ENCODE results near the gene WAPL. TPM values are rescaled to one million over a fixed set of nuclear protein-coding genes. Genes with fewer than 3 reads are reported as not detected.

WAPL gene
- total RNA-seq, 1 donor from 2014 or later = 14.3 TPM

GRCh38 chr10:86481761-86482160, 39.8 kb downstream of the WAPL start:
- ATAC-seq = no peak
- no peak for DNase-seq (ENCODE audit: low spot score)

DNA sequence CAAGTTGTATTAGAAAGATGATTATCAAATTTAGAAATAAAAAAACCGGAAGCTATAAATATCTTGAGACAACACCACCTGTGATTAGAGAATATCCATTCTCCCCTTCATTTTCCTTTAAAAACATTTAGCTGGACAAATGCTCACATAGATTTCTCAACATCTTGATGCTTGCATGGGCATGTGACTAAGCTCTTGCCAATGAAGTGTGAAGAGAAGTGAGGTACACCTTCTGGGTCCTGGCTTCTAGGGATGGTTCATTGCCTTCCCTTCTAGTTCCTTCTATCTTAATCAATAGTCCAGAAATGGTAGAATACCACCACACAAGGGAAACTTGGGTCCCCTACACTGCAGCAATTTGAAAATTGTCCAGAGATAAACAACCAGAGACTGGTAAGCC, 41.0 kb downstream of the WAPL start:
- ATAC-seq (peak; percentile 56), DNase-seq (ENCODE audit: low spot score) (no peak)

- DNase-seq (ENCODE audit: low spot score) (no peak), ATAC-seq (no peak)
Observed at GRCh38 chr10:86472061-86472460, 49.5 kb downstream of the WAPL start.

DNA sequence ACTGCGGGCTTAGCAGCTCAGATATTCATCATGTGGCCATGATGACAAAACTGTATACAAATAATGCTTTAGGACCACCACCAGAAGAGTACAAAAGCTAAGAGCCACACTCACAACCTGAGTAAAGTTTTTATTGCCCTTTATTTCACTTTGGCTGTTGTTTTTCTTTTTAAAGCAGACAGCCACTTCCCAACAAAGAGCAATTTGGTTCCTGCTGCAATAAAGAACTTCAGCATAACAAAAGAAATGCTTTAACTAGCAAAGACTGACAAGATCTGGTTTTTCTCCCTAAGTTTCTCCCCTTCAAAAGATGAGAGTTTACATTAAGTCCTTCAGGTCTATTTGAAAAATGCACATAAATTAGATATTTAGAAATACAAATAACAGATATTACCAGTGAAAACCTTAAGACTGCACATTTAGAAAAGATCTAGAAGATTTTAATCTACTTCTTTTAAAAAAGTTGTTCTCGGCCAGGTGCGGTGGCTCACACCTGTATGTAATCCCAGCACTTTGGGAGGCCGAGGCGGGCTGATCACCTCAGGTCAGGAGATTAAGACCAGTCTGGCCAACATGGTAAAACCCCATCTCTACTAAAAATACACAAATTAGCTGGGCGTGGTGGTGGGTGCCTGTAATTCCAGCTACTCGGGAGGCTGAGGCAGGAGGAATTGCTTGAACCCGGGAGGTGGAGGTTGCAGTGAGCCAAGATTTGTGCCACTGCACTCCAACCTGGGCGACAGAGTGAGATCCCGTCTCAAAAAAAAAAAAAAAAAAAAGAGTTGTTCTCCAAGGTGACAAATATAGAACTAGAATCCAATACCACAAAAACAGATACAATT, 59.4 kb downstream of the WAPL start:
- DNase-seq (ENCODE audit: low spot score) (no peak), ATAC-seq (no peak)

DNA sequence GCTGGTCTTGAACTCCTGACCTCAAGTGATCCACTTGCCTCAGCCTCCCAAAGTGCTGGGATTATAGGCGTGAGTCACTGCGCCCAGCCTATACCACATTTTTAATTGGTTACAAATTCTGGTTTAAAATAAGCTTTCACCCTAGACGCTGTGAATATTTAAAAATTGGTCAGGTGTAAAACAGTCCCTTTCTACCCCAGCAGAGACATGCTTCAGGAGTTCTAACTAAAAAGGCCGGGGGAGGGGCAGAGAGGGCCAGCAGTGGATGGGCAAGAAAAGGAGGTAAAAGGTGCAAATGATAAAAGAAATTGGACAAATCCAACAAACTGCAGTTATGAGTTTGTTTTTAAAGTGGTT, 70.0 kb downstream of the WAPL start:
- ATAC-seq = no peak
- no peak for DNase-seq (ENCODE audit: low spot score)

- no peak for DNase-seq (ENCODE audit: low spot score)
- peak; percentile 96 for ATAC-seq
Observed at GRCh38 chr10:86450806-86451603, 70.6 kb downstream of the WAPL start.

GRCh38 chr10:86449926-86450558, 71.5 kb downstream of the WAPL start:
- no peak for DNase-seq (ENCODE audit: low spot score)
- ATAC-seq = no peak

DNA sequence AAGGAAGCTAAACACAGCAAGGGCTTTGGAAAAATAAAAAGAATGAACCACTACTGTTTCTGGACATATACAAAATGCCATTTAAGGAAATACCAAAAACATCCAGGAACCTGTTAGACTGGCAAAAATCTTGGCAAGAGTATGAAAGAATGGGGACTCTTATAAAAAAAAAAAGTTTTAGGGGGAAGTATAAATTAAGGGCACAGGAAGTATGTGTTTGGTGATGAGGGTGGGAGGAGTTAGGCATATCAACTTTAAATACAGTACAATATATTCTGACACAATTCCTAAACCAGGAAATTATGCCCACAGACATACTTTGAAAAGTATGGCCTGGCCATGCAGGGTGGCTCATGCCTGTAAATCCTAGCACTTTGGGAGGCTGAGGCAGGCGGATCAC, 74.2 kb downstream of the WAPL start:
- ATAC-seq = no peak

DNA sequence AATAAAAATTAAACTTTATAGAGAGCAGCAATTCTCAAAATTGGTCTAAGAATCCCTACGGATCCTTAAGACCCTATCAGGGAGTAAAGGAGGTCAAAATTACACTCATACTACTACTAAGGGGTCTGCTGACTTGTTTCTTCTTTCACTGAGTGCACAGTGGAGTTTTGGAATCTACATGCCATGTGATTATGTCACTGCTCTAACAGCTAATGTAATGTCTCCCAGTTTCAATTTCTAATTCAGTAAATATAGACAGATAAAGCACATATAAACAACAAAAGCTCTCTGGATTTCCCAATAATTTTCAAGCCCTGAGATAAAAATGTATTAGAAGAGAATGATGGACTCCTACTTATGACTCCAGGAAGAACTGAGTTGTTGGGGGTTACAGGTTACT, 74.6 kb downstream of the WAPL start:
- ATAC-seq = no peak
- DNase-seq (ENCODE audit: low spot score) = no peak

More for the DNA sequence above, 74.2 kb downstream of the WAPL start:
- DNase-seq (ENCODE audit: low spot score) = no peak

GRCh38 chr10:86446440-86446839, 75.2 kb downstream of the WAPL start:
- DNase-seq (ENCODE audit: low spot score) (no peak), ATAC-seq (no peak)

DNA sequence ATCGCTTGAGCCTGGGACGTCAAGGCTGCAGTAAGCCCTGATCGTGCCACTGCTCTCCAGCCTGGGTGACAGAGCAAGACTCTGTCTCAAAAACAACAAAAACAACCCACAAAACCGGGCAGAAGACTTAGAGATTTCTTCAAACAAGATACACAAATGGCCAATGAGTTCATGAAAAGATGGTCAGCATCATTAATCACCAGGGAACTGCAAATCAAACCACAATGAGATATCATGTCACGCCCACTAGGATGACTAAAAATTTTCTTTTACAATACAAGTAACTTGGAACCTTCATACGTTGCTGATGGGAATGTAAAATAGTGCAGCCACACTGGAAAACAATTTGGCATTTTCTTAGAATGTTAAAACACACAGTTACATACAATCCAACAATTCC, 77.7 kb downstream of the WAPL start:
- DNase-seq (ENCODE audit: low spot score) (no peak), ATAC-seq (no peak)

DNA sequence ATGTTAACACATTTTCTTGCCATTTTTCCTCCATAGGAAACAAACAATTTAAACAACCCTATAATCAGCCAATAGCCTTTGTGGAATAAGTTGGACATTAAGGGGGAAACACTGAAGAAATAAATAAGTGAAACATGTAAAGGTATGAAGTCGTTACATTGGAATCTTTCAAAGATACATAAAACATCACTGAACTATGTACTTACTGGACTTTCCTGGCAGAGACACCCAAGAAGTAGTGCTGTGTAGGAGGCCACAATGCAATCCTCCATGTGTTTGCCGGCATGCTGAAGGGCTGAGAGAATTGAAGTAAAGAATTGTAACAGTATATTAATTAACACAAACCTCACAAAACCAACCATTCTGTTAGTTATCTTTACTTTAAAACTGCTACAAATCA, 78.5 kb downstream of the WAPL start:
- ATAC-seq (no peak), DNase-seq (ENCODE audit: low spot score) (no peak)

- ATAC-seq (peak; percentile 31), DNase-seq (ENCODE audit: low spot score) (no peak)
Observed at GRCh38 chr10:86440874-86441843, 80.4 kb downstream of the WAPL start.

DNA sequence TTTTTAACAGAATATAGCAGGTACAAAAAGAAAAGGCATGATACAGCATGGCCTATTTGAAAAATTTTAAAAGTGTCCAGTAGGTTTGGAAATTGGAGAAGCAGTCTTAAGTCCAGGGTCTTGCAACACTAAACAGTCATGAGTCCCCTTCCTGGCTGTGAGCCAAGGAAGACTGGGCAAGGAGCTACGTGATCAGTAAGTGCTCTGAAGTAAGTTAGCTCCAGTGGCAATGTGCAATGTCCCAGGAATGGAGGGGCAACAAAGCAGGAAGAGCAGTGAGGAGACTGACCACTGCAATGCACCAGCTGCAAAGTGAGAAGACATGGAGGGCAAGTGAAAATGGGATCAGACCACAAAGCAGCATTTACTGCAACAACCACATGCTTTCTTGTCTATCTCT, 82.0 kb downstream of the WAPL start:
- DNase-seq (ENCODE audit: low spot score) = peak; percentile 61
- peak; percentile 24 for ATAC-seq

- DNase-seq (ENCODE audit: low spot score) = peak; percentile 49
Observed at GRCh38 chr10:86438091-86438749, 83.4 kb downstream of the WAPL start.

DNA sequence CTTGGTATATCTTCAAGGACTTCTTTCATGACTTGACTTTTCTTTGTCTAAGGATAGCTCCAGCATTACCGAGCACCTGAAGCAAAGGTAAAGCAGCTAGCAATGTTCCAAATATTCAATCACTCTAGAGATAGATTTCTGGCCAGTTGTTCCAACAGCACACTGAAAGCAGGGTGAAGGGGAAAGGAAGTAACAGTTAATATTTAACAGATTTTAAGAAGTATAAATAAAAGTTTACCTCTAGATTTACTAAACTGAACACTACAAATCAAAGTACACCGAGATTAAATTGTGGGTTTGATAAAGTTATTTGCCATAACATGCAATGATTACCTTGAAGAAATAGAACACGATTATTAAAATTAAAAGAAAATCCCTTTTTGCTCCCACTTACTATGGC, 84.1 kb downstream of the WAPL start:
- ATAC-seq (peak; percentile 81), DNase-seq (ENCODE audit: low spot score) (no peak)

More at GRCh38 chr10:86438091-86438749, 83.4 kb downstream of the WAPL start:
- ATAC-seq = peak; percentile 31

DNA sequence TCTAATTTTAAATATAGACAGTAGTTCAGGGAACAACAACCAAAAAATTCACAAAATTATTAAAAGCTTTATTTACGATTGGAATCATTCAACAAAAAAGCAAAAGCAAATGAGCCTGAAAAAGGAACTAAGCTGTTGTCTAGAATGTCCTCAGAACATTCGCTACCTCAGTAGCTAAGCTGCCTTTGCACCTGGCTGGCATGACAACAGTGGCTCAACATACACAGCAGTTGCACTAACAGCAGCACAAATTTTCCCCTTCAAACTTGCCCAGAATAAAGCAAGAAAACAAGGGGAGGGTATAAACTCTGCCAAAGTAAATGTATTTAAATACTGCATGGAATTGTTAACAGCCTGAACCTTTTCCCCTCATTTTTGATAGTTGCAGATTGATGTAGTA, 84.6 kb downstream of the WAPL start:
- DNase-seq (ENCODE audit: low spot score) = no peak

GRCh38 chr10:86434656-86435055, 86.9 kb downstream of the WAPL start:
- DNase-seq (ENCODE audit: low spot score) (no peak), ATAC-seq (no peak)

More for the DNA sequence above, 84.6 kb downstream of the WAPL start:
- peak; percentile 70 for ATAC-seq

GRCh38 chr10:86423739-86424138, 97.9 kb downstream of the WAPL start:
- ATAC-seq = no peak

GRCh38 chr10:86419101-86419500, 102.5 kb downstream of the WAPL start:
- DNase-seq (ENCODE audit: low spot score) (no peak), ATAC-seq (no peak)

More at GRCh38 chr10:86423739-86424138, 97.9 kb downstream of the WAPL start:
- no peak for DNase-seq (ENCODE audit: low spot score)
